Right lobe of liver (tissue), 4 donors: Measurements from ENCODE around the gene GLIS1.

Source experiments
- CTCF ChIP-seq, 4 donors: fragments of 200-600 bp in 3 of 4; fragments of 450-650 bp in 1 of 4; IDR thresholded peaks; one replicate each; pipeline versions ENCODE4 v1.5.1 to v1.8.0; 2016 to 2022; ENCODE audit warnings: antibody characterized with exemption in 4 of 4, mild to moderate bottlenecking in 2 of 4
- POLR2A ChIP-seq: fragments of 450-650 bp; IDR thresholded peaks from one replicate; pipeline ENCODE4 v1.6.1; 2017; ENCODE audit warnings: antibody characterized with exemption, mild to moderate bottlenecking
- donor health status: DM: no; HTN: no; CAD: no.
- donor health status: DM: no; HTN: no; CAD: no.
- donor health status: DM: no; HTN: yes; CAD: no.

GRCh38 chr1:53483170-53483569 lies 255.8 kb downstream of the GLIS1 start:
- TF ChIP-seq CTCF (IDR thresholded peaks at IDR 0.05) (no peak), POLR2A (no peak)
